GM18505 (cell line): ENCODE measurements around the gene HSP90AB1.

ENCODE experiments used
- ATAC-seq: cut with Tn5 transposase; IDR thresholded peaks from one replicate; pipeline ENCODE4 v1.9.1; 2021; ENCODE audit not compliant: unreplicated experiment
- POLR2A ChIP-seq: IDR thresholded peaks from 4 replicates; pipeline ENCODE4 v1.6.1; 2011; ENCODE audit warnings: borderline replicate concordance; ENCODE audit not compliant: insufficient read depth, insufficient read length; ENCODE audit errors: extremely low read depth

HSP90AB1 gene

DNA sequence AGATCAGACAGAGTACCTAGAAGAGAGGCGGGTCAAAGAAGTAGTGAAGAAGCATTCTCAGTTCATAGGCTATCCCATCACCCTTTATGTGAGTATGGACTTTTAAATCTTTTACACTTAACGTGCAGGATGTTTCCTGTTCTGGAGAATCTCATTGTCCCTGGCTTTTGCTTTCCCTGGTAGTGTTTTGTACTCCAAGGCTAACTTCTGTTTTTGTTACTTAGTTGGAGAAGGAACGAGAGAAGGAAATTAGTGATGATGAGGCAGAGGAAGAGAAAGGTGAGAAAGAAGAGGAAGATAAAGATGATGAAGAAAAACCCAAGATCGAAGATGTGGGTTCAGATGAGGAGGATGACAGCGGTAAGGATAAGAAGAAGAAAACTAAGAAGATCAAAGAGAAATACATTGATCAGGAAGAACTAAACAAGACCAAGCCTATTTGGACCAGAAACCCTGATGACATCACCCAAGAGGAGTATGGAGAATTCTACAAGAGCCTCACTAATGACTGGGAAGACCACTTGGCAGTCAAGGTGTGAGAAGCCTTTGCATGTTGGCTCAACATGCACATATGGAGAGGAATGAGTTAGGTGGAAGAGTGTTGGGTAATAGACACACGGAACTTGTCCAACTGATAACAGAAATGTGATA lies 3.3 kb downstream of the HSP90AB1 start:
- ATAC-seq: no peak
- no peak for TF ChIP-seq POLR2A

GRCh38 chr6:44250718-44251123 lies 3.8 kb downstream of the HSP90AB1 start:
- TF ChIP-seq POLR2A: no peak
- no peak for ATAC-seq

GRCh38 chr6:44251576-44252524 lies 4.9 kb downstream of the HSP90AB1 start:
- ATAC-seq: no peak
- TF ChIP-seq POLR2A: peak; percentile 26

GRCh38 chr6:44253307-44254101 lies 6.6 kb downstream of the HSP90AB1 start:
- ATAC-seq: no peak
- no peak for TF ChIP-seq POLR2A

DNA sequence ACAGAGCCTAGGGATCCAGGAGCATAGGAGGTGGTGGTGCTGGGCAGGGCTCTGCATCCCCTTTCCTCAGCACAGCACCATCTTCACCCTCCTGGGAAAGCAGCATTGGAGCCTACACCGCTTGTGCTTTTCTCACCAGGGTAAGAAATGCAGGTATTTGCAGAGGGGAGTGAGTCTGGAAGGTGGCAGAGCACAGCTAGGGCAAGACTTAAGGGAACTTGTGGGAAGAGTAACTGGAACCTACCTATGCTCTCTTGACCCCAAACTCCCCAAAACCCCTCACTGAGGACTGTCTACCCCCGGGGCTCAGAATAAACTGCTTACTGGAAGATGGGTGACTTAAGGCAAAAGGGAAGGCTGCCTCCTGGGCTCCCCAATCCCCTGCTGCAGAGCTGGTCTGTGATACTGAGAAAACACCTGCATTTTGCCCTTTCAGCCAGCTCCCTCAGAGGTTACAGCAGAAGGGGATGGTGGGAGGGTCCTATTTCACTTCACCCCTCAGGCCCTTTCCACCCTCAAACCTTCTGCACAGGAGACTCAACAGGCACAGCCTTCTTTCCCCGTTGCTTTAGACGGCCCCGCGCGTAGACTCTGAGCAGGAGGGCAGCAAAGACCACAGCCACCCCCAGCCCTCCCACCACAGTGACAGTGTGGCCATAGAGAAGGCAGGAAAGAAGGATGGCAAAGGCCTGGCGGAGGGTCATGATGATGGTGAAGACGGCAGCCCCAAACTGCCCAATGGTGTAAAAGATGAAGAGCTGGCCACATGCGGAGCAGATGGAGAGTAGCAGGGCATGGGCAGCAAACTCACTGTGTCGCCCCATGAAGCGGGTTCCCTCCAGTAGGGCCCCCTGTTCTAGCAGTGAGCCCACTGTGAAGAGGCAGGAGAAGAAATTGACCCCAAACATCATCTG lies 7.5 kb downstream of the HSP90AB1 start:
- ATAC-seq: no peak
- peak; percentile 48 for TF ChIP-seq POLR2A

DNA sequence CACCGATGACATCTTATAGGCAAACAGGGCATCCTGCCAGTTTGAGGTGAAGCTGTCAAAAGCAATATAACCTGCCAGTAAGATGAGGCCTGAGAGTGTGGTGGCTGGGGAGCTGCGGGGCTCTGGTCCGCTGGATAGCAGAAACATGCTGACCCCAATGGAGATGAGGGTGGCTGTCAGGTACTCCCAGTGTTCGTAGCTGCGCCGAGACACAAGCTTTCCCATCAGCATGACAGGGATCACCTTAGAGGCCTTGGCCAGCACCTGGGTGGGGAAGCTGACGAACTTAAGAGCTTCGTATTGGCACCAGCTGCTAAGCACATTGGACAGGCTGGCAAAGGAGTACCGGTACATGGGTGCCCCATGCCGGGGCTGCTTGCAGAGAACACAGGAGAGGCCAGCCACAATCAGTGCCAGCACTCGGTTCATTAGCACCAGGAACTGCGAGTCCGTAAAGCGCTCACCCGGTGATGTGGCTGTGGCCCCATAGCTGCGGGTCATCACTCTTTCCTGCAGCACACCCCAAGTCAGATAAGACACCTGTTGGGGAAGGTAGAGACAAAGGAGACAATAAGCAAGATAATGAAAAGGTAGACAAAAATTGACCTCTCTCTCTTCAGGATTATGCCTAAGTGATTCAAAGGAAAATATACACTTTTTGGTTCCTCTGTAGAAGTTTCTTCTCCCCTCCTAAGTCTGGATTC lies 8.4 kb downstream of the HSP90AB1 start:
- TF ChIP-seq POLR2A: peak; percentile 21
- ATAC-seq: no peak

- TF ChIP-seq POLR2A: no peak
- ATAC-seq: no peak
Measured at GRCh38 chr6:44255871-44256774, 9.2 kb downstream of the HSP90AB1 start.

- no peak for ATAC-seq
- no peak for TF ChIP-seq POLR2A
Measured at GRCh38 chr6:44256775-44257024, 9.8 kb downstream of the HSP90AB1 start.

DNA sequence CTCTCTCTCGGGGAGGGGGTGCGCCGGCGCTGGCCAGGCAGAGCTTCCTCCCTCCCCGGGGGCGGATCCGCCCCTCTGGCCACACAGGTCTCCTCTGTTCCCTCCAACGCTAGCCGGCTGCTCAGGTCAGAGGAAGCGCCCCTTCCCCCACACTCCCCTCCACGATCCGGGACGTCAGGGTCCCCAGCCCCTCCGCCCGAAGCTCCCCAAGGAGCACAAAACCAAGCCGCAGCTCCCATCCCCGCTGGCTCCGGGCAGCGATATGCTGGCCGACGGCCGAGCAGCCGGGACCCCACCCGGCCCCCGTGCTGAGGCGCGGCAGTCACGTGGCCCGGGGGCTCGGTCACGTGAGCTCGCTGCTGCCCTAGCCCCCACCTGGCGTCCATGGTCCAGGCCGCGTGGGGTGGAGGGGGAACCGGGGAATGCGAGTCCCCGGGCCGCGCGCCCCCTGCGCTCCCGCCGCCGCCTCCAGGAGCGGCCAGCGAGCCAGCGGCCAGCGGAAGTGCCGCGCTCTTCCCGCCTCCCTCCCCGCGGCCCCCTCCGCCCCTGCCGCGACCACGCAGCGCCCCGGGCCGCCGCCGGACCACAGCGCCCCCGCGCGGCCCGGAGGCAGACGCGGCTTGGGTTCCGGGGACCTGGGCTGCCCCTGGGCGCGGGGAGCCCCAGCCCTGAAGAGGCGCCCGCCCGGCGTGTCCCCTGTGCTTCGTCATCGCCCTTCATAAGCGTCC lies 10.3 kb downstream of the HSP90AB1 start, which contains the start of gene SLC35B2:
Gene SLC35B2, minus strand, starts transcription at position 504 of the 728 bp plus-strand sequence. Its CDS starts 118 bp downstream, at position 386.
- ATAC-seq: peak; percentile 50
- peak; percentile 79 for TF ChIP-seq POLR2A

- TF ChIP-seq POLR2A: no peak
- ATAC-seq: peak; percentile 19
Measured at GRCh38 chr6:44257753-44258324, 10.9 kb downstream of the HSP90AB1 start.

GRCh38 chr6:44258325-44258863 lies 11.5 kb downstream of the HSP90AB1 start:
- no peak for TF ChIP-seq POLR2A
- no peak for ATAC-seq
